ENCODE results near the gene RINL.

RINL gene

GRCh38 chr19:38877781-38878574 is at the start of gene RINL:
Gene RINL, minus strand, starts transcription at chr19:38878275. Its CDS starts 1,533 bp downstream, at chr19:38876742.
- peak; percentile 100 for DNase-seq

GRCh38 chr19:38924388-38924787 is 46.3 kb upstream of the RINL start:
- DNase-seq = no peak

DNA sequence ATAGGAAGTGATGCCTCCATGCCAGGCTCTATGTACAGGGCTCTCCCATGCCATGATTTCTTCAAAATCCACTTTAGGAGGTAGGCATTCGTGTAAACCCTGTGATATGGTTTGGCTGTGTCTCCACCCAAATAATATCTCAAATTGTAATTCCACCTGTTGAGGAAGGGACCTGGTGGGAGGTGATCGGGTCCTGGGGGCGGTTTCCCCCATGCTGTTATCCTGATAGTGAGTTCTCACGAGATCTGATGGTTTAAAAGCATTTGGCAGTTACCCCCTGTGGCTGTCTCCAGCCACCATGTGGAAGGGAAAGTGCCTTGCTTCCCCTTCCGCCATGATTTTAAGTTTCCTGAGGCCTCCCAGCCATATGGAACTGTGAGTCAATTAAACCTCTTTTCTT is 44.4 kb upstream of the RINL start:
- DNase-seq = no peak

GRCh38 chr19:38921420-38922274 is 43.6 kb upstream of the RINL start:
- no peak for DNase-seq

DNA sequence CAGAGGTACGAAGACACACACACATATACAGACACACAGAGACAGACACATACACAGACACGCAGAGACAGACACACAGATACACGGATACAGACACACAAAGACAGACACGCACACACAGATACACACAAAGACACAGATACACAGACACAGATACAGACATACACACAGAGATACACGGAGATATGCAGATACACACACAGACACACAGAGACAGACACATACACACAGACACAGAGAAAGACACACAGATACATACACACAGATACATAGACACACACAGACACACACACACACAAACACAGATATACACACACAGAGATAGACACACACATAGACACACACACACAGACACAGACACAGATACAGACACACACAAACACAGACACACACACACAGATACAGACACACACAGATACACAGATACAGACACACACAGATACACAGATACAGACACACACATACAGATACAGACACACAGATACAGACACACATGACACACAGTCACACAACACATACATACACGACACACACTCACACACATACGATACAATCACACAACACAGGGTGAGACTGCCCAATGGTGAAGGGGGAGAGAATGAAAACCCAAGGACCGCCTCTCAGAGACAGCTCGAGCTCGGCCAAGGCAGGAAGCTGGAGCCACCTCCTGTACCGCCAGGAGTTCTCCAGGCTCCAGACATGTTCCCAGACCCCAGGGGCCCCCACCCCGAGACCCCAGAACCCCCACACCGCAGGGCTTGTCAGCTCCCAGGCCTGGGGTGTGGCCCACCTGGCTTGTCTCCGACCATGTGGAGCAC is 42.7 kb upstream of the RINL start:
- DNase-seq = no peak

DNA sequence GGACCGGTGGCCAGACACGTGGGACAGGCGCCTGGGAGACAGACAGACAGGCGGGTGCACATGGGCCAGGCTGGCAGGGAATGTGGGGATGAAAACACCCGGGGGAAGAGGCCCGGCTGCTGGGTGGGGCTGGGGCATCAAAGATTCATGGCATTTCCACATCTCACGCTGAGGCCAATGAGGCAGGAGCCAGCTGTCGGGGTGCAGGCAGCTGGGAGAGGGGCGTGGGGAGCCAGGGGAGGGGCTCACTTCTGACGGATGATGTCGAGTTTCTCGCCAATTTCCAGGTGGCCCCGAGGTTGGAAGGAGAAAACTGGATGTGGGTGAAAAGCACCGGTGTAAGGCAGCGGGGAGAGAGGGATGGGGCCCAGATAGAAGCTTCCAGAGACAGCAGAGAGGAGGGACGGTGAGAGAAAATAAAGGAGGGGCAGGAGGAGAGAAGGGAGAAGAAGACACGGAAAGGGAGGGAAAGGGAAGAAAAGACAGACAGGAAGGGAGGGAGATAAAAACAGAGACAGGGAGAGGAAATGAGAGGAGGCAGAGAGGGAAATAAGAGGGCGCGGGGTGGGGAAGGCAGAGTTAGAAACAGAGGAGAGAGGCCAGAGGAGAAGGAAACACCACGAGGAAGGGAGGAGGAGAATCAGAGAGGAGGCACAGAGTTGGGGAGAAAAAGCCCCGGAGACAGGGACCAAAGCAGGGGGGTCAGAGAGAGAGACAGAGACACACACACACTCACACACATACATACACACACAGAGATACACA is 41.9 kb upstream of the RINL start:
- no peak for DNase-seq

DNA sequence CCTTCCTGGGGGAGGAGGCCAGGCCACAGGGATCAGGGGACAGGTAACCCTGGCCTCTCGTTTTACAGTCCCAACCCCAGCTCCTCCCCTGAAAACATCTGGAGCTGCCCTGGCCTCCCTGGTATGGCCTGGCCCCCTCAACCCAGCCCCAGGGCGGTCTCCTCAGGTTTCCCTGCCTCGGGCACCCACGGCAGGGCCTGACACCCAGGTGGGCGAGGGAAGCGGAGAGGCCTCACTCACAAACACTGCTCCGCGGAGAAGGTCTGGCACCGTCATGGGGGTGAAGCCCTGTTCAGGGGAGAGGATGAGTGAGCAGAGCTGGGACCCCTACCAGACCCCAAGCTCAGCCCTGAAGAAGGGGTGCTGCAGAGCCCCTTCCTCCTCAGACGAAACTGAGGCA is 40.5 kb upstream of the RINL start:
- DNase-seq = no peak

DNA sequence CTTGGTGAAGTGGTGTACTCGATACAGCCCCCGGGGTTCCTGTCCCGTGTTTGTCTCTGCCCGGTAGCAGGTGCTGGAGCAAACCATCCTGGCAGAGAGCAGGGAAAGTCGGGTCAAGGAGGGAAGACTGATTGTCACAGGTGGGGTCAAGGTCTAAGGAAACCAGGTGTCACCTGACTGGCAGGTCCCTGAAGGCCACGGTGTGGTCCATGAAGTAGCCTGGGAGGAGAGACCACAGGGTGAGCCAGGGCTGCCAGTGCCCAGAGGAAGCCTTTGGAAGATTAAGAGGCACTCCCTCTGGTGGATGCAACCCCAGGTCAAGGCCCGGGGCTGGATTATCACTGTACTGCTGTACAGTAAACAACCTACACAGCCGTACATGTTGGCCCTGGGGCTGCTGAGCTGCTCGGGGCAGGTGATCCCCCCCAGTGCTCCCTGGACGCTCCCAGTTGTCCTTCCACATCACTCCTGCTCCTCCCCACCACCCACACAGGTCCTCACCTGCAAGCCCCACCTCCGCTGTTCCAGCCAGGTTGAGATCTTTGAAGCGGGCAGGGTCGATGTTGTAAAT is 39.9 kb upstream of the RINL start:
- peak; percentile 61 for DNase-seq

DNA sequence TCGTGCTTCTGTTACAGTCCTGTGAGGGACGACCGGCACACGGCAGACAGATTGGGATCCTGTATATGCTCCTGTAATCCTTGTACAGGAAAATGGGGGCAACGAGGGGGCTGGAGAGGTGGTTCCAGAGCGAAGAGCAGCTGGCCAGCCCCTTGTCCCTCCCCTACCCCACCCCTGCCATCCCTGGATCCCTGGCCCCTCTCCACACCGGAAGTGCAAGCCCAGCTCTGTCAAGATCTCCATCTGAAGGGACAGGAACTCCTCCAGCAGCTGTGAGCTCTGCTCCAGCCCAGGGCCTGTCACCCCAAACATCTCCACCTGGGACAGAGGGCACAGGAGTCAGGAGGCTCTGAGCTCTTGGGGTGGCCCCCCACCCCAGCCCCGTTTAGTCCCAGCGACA is 39.4 kb upstream of the RINL start:
- no peak for DNase-seq

DNA sequence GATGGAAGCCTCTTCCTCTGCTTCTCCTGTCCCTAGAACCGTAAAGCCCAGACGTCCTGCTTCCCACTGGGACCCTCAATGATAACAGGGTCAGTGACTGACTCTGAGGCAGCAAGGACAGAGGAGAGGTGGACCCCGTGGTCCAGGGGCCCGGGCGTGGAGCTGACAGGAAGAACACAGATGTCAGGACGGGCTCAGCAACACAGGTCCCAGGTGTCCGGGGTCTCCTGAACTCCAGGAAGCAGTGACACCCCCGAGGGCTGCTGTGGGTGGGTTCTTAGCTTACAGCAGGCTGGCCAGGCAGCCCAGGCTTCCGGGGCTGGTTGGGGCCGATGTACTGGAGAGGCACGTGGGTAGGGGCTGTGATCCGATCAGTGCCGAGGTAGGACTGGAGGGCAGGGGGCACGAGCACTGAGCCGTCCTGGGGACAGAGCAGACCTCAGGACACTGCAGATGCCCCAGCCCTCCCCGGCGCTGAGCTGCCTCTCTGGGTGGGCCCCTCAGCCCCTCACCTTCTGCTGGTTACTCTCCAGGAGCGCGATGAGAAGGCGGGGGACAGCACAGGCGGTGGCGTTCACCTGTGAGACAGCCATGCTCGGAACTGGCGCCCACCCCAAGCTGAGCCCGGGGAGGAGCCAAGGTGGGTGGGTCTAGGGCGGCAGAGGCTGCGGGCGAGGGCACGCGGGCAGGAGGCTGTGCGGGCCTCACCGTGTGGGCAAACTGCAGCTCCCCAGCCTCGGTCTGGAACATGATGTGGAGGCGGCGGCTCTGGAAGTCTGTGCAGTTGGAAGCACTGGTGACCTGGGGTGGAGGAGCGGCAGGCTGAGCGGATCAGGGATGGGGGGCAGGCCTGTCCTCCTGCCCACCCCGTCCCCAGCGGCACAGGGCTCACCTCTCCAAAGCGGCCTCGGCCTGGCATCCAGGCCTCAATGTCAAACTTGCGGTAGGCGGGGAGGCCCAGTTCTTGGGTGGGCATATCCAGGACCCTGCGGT is 37.5 kb upstream of the RINL start:
- no peak for DNase-seq

GRCh38 chr19:38913958-38914357 is 35.9 kb upstream of the RINL start:
- DNase-seq = no peak

DNA sequence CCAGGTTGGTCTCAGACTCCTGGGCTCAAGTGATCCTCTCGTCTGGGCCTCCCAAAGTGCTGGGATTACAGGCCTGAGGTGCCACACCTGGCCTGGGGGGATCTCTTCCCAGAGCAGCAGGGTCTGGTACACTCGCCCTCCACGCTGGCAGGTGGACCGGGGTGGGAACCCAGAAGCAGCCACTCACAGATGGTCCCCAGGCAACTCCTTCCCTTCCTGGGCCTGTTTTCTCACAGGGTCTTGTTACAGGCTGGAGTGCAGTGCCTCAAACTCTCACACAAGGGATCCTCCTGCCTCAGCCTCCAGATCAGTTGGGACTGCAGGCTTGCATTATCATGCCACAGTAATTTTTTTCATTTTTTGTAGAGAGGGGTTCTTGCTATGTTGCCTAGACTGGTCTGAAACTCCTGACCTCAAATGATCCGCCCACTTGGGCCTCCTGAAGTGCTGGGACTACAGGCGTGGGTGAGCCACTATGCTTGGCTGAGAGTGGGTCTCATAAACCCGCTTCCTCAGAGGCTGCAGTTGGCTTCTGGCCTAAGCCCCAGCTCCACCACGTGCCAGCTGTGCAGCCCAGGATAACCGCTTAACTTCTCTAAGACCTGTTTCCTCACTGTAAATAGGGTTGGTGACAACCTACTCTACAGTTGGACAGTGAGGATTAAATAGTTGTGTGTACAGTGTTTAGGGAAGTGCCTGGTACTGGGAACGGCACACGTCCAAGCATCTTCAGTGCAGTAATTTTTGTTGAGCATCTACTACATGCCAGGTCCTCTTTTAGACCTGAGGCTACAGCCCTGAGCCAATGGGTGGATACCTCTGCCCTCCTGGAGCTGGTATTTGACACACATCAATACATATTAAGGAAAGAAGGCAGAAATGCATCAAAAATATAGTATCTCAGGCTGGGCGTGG is 34.8 kb upstream of the RINL start:
- no peak for DNase-seq

- DNase-seq = no peak
These were observed 33.4 kb upstream of the RINL start for GRCh38 chr19:38911388-38912001.

DNA sequence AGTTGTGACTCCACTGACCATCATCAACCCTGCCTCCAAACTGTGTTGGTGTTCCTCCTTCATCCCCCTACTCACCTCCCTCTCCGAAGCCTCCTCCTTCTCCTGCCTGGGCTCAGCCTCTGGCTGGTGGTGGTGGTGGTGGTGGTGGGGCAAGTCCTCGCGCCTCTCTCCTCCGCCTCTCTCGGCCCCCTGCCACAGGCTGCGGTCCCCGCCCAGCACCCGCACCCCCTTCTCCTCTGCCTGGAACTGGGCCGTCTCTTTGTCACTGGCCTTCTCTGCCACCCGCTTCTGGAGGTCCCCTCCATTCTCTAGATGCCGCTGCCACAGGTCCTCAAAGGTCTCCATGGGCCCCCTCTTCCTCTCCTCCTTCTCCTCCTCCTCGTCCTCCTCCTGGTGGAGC is 32.4 kb upstream of the RINL start:
- DNase-seq = no peak

DNA sequence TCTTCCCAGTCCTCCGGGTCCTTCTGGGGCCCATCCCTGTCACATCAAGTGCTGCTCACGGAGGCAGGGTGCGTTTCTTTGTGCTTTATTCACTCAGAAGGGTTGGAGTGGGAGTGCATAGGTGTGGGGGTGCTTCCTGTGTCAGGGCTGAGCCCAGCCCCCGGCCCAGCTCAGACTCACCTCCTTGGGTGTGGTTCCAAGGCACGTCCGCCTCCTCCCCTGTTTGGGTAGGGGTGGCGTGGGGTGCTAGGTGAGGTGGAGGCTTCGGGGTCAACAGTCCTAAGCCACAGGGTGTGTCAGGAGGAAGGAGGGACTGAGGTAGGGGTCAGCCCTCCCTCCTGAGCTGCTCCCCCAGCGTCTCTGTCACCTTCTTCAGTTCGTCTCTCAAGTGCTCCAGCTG is 30.8 kb upstream of the RINL start:
- DNase-seq = no peak

- DNase-seq = no peak
These were observed 29.6 kb upstream of the RINL start for GRCh38 chr19:38907670-38908069.

DNA sequence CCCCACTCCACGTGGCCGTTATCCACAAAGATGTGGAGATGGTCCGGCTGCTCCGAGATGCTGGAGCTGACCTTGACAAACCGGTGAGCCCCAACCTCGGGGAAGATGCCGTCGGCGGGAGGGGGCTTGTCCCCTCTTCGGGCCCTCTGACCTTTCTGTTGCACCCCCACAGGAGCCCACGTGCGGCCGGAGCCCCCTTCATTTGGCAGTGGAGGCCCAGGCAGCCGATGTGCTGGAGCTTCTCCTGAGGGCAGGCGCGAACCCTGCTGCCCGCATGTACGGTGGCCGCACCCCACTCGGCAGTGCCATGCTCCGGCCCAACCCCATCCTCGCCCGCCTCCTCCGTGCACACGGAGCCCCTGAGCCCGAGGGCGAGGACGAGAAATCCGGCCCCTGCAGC is 29.2 kb upstream of the RINL start:
- no peak for DNase-seq

DNA sequence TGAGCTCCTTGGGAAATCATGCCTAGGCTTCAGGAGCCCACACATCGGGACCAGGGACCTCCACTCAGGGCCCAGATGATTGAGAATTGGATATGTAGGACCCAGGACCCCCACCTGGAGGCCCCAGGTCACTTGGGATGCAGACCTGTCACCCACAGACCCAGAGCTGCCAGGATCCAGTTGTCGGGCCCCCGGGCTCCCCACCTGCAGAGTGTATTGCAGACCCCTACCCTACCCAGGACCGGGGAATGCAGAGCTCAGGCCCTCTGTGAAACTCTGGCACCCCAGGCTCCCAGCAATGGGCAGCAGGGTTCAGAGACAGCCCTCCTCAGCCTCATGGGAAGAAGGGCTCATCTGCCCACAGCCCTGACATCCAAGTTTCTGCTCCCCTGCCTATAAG is 27.5 kb upstream of the RINL start:
- no peak for DNase-seq

All from DMS53 (cell line).